Activated CD8-positive, alpha-beta memory T cell treated with anti-CD3 and anti-CD28 coated beads, Interleukin-2, amount 50 U/mL, for 48 hours (primary cell): ENCODE measurements around the gene TPST1.
"Not testable (repeated sequence)": the region's sequence is repeated elsewhere in the genome, so short reads cannot be mapped to it uniquely, and the experiment has no call there.

ENCODE experiments used
- DNase-seq: peaks from one replicate; pipeline ENCODE4 v3.0.0-alpha.2; 2020

TPST1 gene

GRCh38 chr7:66348531-66348930, 143.4 kb downstream of the TPST1 start:
- DNase-seq = no peak

GRCh38 chr7:66348959-66349358, 143.8 kb downstream of the TPST1 start:
- no peak for DNase-seq

- no peak for DNase-seq
These were observed 146.9 kb downstream of the TPST1 start for GRCh38 chr7:66352071-66352470.

GRCh38 chr7:66353547-66353946, 148.4 kb downstream of the TPST1 start:
- DNase-seq = no peak

- DNase-seq = no peak
These were observed 150.6 kb downstream of the TPST1 start for GRCh38 chr7:66355756-66356155.

GRCh38 chr7:66356277-66356721, 151.2 kb downstream of the TPST1 start:
- no peak for DNase-seq

GRCh38 chr7:66357087-66357486, 152.0 kb downstream of the TPST1 start:
- DNase-seq = no peak

- no peak for DNase-seq
These were observed 154.6 kb downstream of the TPST1 start for GRCh38 chr7:66359656-66360211.

GRCh38 chr7:66362136-66362535, 157.0 kb downstream of the TPST1 start:
- no peak for DNase-seq

- no peak for DNase-seq
These were observed 158.5 kb downstream of the TPST1 start for GRCh38 chr7:66363635-66364034.

- DNase-seq = not testable (repeated sequence)
These were observed 159.9 kb downstream of the TPST1 start for GRCh38 chr7:66365031-66365430.

GRCh38 chr7:66371096-66371824, 166.1 kb downstream of the TPST1 start:
- DNase-seq = no peak

GRCh38 chr7:66374141-66374840, 169.2 kb downstream of the TPST1 start:
- not testable (repeated sequence) for DNase-seq

GRCh38 chr7:66376264-66376945, 171.3 kb downstream of the TPST1 start:
- DNase-seq = no peak

- DNase-seq = no peak
These were observed 171.9 kb downstream of the TPST1 start for GRCh38 chr7:66377045-66377444.

GRCh38 chr7:66377714-66378113, 172.6 kb downstream of the TPST1 start:
- DNase-seq = no peak

- no peak for DNase-seq
These were observed 174.5 kb downstream of the TPST1 start for GRCh38 chr7:66379542-66380160.

GRCh38 chr7:66380272-66380888, 175.2 kb downstream of the TPST1 start:
- no peak for DNase-seq

- not testable (repeated sequence) for DNase-seq
These were observed 177.2 kb downstream of the TPST1 start for GRCh38 chr7:66382182-66382923.

- not testable (repeated sequence) for DNase-seq
These were observed 180.2 kb downstream of the TPST1 start for GRCh38 chr7:66385191-66385905.

- DNase-seq = not testable (repeated sequence)
These were observed 190.0 kb downstream of the TPST1 start for GRCh38 chr7:66395128-66395571.
